Measurements from ENCODE around the gene SNTG2.

The SNTG2 gene

DNA sequence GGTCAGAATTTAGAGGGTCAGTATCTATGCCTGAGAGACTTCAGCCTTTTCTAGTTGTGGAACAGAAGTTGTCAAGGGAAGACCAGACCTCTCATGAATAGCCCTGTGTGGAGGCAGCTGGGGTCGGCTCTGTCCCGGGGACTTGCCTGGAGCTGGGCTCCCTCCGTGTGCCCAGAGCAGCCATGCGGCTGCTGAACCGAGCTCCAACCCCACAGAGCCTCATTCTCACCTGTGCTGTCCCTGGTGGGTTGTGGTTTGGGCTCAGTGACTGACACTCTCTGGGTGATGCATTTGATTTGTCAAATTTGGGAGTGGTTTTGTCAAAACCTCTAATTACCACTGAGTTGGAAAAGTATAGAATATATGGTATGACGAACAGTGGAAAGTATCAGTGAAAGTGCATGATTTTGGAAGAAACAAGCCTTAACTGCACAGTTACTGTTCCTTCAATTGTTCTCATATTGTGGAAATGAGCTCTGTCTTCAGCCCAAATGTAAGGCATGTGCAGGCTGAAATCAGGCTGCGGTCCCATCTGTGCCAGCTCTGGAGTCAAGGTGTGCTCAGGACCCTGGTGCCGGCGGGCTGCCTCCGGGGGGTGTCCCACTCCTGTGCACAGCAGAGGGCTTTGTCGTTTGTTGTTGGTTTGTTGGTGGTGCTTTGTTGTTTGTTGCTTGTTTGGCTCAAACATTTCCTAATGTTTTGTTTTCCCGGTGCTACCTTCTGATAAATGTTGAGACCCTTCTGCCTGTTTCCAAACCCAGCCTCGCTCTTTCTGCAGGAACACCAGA is 200.3 kb downstream of the SNTG2 start:
- DNase-seq, result no peak
- Mint-ChIP-seq H3K4me1 (no peaks in the 10 kb centered on the region), H3K27ac (no peak overlapping the region), H3K4me3 (no peak overlapping the region), H3K9me3 (no peaks in the 10 kb centered on the region), H3K27me3 (no peaks in the 10 kb centered on the region), H3K36me3 (ENCODE audit: low read depth) (no peaks in the 10 kb centered on the region)
- no peak for ATAC-seq

GRCh38 chr2:1152375-1152774 is 201.7 kb downstream of the SNTG2 start:
- Mint-ChIP-seq H3K4me3 (no peak overlapping the region), H3K36me3 (ENCODE audit: low read depth) (no peaks in the 10 kb centered on the region), H3K4me1 (no peaks in the 10 kb centered on the region), H3K27me3 (no peaks in the 10 kb centered on the region), H3K27ac (no peak overlapping the region), H3K9me3 (no peaks in the 10 kb centered on the region)
- ATAC-seq (no peak), DNase-seq (no peak)

DNA sequence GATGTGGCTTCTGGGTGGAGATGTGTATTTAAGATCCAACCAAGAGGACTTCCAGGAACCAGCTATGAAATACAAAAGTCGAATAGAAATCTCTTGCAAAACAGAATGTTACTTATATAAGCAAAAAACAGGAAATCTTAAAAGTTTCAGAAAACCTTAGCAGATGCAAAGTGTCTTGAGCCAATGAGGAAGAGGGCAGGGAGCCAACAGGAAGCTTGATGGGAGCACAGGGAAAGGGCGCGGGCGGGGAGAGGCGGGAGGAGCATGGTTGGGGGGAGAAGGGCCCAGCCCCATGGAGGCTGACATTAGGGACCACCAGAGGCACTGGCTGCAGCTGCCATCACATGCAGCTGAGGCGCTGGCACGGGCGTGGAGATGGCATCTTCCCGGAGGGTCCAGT is 203.3 kb downstream of the SNTG2 start:
- Mint-ChIP-seq H3K36me3 (ENCODE audit: low read depth) (no peaks in the 10 kb centered on the region), H3K4me3 (no peak overlapping the region), H3K9me3 (no peaks in the 10 kb centered on the region), H3K4me1 (no peaks in the 10 kb centered on the region), H3K27ac (no peak overlapping the region), H3K27me3 (no peaks in the 10 kb centered on the region)
- ATAC-seq, result no peak
- DNase-seq, result no peak

- no peak overlapping the region for H3K4me3 Mint-ChIP-seq
- no peaks in the 10 kb centered on the region for H3K27me3 Mint-ChIP-seq
- ATAC-seq (no peak), DNase-seq (no peak)
- no peaks in the 10 kb centered on the region for H3K4me1 Mint-ChIP-seq
- H3K27ac Mint-ChIP-seq, result no peak overlapping the region
- H3K9me3 Mint-ChIP-seq, result no peaks in the 10 kb centered on the region
- no peaks in the 10 kb centered on the region for H3K36me3 Mint-ChIP-seq (ENCODE audit: low read depth)
Observed at GRCh38 chr2:1154710-1155594, 204.3 kb downstream of the SNTG2 start.

DNA sequence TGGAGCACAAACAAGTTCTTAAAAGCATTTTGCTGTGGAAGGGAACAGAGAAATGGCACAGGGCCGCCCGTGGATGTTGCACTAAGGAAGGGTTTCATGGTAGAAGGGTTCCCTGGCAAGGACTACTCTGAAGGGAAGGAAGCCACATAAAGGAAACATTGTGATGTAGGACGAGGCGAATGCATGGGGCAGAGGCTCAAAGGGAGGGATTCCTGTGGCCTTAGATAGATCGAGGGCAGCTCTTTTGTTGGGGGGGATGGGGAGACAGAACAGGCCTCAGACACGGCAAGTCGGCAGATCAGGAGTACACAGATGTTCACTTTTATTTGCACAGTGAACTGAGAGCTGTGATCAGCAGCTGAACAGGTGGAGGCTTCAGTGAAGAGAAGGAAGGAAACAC is 205.4 kb downstream of the SNTG2 start:
- no peaks in the 10 kb centered on the region for H3K27me3 Mint-ChIP-seq
- DNase-seq, result no peak
- H3K36me3 Mint-ChIP-seq (ENCODE audit: low read depth), result no peaks in the 10 kb centered on the region

DNA sequence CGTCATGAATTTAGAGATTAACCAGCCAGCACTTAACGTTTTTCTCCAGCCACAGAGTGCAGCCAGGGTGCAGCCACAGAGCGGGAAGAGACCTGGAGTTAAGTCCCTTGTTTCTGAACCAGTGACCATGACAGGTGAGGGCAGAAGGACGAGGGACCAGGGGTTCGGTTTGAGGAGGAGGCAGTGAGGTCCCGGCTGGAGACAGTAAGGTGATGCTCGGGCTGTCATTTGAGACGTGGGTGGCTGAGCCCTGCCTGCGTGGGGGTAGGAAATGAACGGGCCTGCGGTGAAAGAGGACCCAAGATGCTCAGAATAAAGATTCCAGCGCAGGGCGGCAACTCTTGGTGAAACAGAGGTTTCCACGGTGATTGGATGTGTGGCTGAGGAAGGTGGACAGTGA is 205.9 kb downstream of the SNTG2 start:
- Mint-ChIP-seq H3K4me1 (no peaks in the 10 kb centered on the region), H3K27ac (no peak overlapping the region)

More for the DNA sequence above, 205.4 kb downstream of the SNTG2 start:
- Mint-ChIP-seq H3K4me3 (no peak overlapping the region), H3K4me1 (no peaks in the 10 kb centered on the region), H3K9me3 (no peaks in the 10 kb centered on the region), H3K27ac (no peak overlapping the region)
- no peak for ATAC-seq

GRCh38 chr2:1157107-1157506 is 206.5 kb downstream of the SNTG2 start:
- ATAC-seq, result no peak
- no peaks in the 10 kb centered on the region for H3K27me3 Mint-ChIP-seq

More for the DNA sequence above, 205.9 kb downstream of the SNTG2 start:
- ATAC-seq, result no peak
- no peaks in the 10 kb centered on the region for H3K27me3 Mint-ChIP-seq
- no peaks in the 10 kb centered on the region for H3K36me3 Mint-ChIP-seq (ENCODE audit: low read depth)
- DNase-seq, result no peak
- H3K9me3 Mint-ChIP-seq, result no peaks in the 10 kb centered on the region
- no peak overlapping the region for H3K4me3 Mint-ChIP-seq

DNA sequence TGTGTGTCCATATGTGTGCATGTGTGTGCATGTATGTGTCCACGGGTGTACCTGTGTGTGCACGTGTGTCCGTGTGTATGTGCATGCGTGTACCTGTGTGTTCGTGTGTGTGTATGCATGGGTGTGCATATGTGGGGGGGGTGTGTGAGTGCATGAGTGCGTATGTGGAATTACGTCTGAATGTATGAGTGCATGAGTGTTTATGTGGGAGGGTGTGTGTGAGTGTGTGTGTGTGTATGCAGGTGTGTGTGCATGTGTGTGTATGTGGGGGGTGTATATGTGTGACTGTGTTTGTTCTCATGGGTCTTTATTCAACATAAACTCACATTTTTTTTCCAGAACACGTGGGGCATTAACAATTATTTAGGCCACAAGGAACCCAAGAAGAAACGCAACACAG is 208.4 kb downstream of the SNTG2 start:
- ATAC-seq, result no peak
- no peak overlapping the region for H3K27ac Mint-ChIP-seq
- H3K27me3 Mint-ChIP-seq, result no peaks in the 10 kb centered on the region
- DNase-seq, result no peak
- H3K9me3 Mint-ChIP-seq, result peaks cover 19% of the 10 kb centered on the region
- peaks cover 15% of the 10 kb centered on the region for H3K36me3 Mint-ChIP-seq (ENCODE audit: low read depth)
- peaks cover 20% of the 10 kb centered on the region for H3K4me1 Mint-ChIP-seq
- no peak overlapping the region for H3K4me3 Mint-ChIP-seq

More at GRCh38 chr2:1157107-1157506, 206.5 kb downstream of the SNTG2 start:
- Mint-ChIP-seq H3K4me1 (peaks cover under 1% of the 10 kb centered on the region), H3K36me3 (ENCODE audit: low read depth) (no peaks in the 10 kb centered on the region), H3K9me3 (no peaks in the 10 kb centered on the region), H3K27ac (no peak overlapping the region), H3K4me3 (no peak overlapping the region)
- DNase-seq, result no peak

GRCh38 chr2:1162246-1162645 is 211.6 kb downstream of the SNTG2 start:
- Mint-ChIP-seq H3K36me3 (ENCODE audit: low read depth) (peaks cover 17% of the 10 kb centered on the region), H3K9me3 (peaks cover 19% of the 10 kb centered on the region), H3K27ac (peak overlapping the region; percentile 97), H3K4me3 (no peak overlapping the region), H3K27me3 (no peaks in the 10 kb centered on the region), H3K4me1 (peaks cover 35% of the 10 kb centered on the region)
- DNase-seq (no peak), ATAC-seq (no peak)

DNA sequence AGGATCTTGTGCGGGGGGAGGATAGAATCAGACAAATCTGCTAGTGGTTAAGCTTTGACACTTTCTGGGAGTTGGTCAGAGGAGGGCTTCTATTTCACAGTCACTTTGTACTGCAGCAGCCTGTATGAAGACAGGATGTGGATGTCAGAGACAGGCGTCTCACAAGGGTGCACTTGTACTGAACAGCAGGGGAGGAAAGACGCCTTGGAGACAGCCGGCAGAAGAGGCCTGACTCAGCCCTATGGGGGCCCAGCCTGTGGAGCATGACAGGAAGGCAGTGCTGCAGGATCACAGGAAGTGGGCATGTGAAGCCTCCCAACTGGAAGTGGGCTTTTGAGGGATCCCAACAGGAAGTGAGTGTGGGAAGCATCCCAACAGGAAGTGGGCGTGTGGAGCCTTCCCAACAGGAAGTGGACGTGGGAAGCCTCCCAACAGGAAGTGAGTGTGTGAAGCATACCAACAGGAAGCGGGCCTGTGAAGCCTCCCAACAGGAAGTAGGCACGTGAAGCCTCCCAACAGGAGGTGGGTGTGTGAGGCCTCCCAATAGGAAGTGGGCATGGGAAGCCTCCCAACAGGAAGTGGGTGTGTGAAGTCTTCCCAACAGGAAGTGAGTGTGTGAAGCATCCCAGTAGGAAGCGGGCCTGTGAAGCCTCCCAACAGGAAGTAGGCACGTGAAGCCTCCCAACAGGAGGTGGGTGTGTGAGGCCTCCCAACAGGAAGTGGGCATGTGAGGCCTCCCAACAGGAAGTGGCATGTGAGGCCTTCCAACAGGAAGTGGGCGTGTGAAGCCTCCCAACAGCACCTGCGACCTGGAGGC is 212.3 kb downstream of the SNTG2 start:
- Mint-ChIP-seq H3K4me1 (peaks cover 35% of the 10 kb centered on the region), H3K9me3 (peaks cover 19% of the 10 kb centered on the region), H3K36me3 (ENCODE audit: low read depth) (peaks cover 17% of the 10 kb centered on the region), H3K27me3 (no peaks in the 10 kb centered on the region), H3K4me3 (peak overlapping the region; percentile 55), H3K27ac (peak overlapping the region; percentile 97)
- ATAC-seq (peak; percentile 54), DNase-seq (peak; percentile 20)

DNA sequence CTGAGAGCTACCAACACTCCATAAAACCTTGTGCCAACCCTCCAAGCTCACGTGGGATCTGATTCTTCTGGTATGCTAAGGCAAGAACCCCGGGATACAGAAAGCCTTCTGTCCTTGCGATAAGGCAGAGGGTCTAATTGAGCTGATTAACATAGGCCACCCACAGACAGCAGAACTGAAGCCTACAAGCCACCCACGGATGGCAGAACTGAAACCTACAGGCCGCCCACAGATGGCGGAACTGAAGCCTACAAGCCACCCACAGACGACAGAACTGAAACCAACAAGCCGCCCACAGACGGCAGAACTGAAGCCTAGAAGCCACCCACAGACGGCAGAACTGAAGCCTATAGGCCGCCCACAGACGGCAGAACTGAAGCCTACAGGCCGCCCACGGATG is 216.3 kb downstream of the SNTG2 start:
- H3K9me3 Mint-ChIP-seq, result peaks cover 19% of the 10 kb centered on the region

GRCh38 chr2:1168846-1169245 is 218.2 kb downstream of the SNTG2 start:
- Mint-ChIP-seq H3K9me3 (peaks cover 2% of the 10 kb centered on the region), H3K36me3 (ENCODE audit: low read depth) (peaks cover 7% of the 10 kb centered on the region), H3K4me3 (no peak overlapping the region), H3K27ac (no peak overlapping the region), H3K4me1 (peaks cover 26% of the 10 kb centered on the region), H3K27me3 (no peaks in the 10 kb centered on the region)
- no peak for DNase-seq
- ATAC-seq, result no peak

More for the DNA sequence above, 216.3 kb downstream of the SNTG2 start:
- Mint-ChIP-seq H3K36me3 (ENCODE audit: low read depth) (peaks cover 21% of the 10 kb centered on the region), H3K4me1 (peaks cover 44% of the 10 kb centered on the region), H3K4me3 (no peak overlapping the region), H3K27me3 (no peaks in the 10 kb centered on the region), H3K27ac (no peak overlapping the region)
- no peak for ATAC-seq
- DNase-seq, result no peak

DNA sequence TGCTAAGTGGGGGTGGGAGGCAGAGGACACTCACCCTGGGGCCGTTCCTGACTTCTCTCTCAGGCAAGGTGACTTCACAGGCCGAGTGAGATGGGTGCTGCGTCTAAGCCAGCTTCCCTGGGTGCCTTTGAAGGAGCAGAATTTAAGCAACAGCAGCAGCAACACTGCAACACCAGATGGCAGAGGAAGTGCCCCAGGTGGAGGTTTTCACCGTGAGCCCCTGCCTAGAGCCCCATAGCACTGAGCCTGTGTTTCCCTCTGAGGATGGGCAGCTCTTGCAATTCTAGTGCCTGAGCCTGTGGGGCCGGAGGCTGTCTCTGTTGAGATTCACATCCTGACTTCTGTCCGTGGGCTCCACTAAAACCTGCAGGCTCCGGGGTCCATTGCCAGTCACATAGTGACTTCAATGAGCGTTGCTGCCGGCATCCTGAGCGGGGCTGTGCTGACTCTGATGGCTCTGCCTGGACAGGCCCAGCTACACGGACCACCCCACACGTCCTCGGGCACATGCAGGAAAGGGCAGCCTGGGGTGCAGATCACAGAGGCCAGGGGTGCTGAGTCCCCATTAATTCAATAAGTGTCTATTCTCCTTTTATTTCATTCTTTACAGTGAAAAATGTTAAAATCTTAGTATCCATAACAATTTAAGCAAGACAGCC is 218.8 kb downstream of the SNTG2 start:
- peaks cover 4% of the 10 kb centered on the region for H3K36me3 Mint-ChIP-seq (ENCODE audit: low read depth)
- H3K4me3 Mint-ChIP-seq, result no peak overlapping the region
- H3K27ac Mint-ChIP-seq, result no peak overlapping the region
- no peaks in the 10 kb centered on the region for H3K27me3 Mint-ChIP-seq
- no peak for DNase-seq
- no peaks in the 10 kb centered on the region for H3K9me3 Mint-ChIP-seq
- peaks cover 24% of the 10 kb centered on the region for H3K4me1 Mint-ChIP-seq
- ATAC-seq, result no peak

DNA sequence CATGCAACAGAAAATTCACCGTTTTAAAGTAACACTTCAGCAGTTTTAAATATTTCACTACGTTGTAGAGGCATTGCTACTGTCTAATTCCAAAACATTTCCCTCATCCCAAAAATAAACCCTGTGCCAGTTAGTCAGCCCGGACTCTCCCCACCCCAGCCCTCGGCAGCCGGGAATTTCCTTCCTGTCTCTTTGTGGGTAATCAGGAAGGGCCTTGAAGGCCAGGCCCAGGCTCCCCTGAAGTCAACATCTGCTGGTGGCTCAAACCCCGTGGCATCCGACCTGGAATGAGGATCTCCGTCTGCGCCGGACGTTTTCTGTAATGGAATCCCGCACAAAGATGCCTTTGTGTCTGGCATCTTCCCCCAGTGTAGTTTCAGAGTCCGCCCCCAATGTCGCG is 219.6 kb downstream of the SNTG2 start:
- Mint-ChIP-seq H3K4me3 (no peak overlapping the region), H3K9me3 (no peaks in the 10 kb centered on the region), H3K27me3 (no peaks in the 10 kb centered on the region), H3K36me3 (ENCODE audit: low read depth) (peaks cover 3% of the 10 kb centered on the region), H3K27ac (no peak overlapping the region), H3K4me1 (peaks cover 20% of the 10 kb centered on the region)
- DNase-seq, result no peak
- ATAC-seq, result no peak

Data from activated naive CD8-positive, alpha-beta T cell treated with anti-CD3 and anti-CD28 coated beads, Interleukin-2, amount 50 U/mL, for 24 hours (primary cell).